Neuronal stem cell (in vitro differentiated cells): Measurements from ENCODE around the gene P2RY8.
"Not testable (repeated sequence)": the region's sequence is repeated elsewhere in the genome, so short reads cannot be mapped to it uniquely, and the experiment has no call there.

Experiments
- DNase-seq: peaks from one replicate; pipeline ENCODE4 v3.0.0-alpha.2; 2013; ENCODE audit warnings: low spot score
- H2AFZ ChIP-seq: one replicate; pipeline ENCODE4 v1.6.1; 2013; ENCODE audit warnings: mild to moderate bottlenecking, low read length, inconsistent platforms
- H2AK5ac ChIP-seq: 2 replicates; pipeline ENCODE4 v1.6.1; 2013; ENCODE audit warnings: low read depth, mild to moderate bottlenecking, inconsistent platforms, low read length, moderate library complexity, mixed read lengths
- H2BK120ac ChIP-seq: 2 replicates; pipeline ENCODE4 v1.6.1; 2013; ENCODE audit warnings: low read depth, mild to moderate bottlenecking, inconsistent platforms, low read length, moderate library complexity, mixed read lengths
- H2BK12ac ChIP-seq: one replicate; pipeline ENCODE4 v1.6.1; 2013; ENCODE audit warnings: low read length, inconsistent platforms
- H2BK15ac ChIP-seq: 2 replicates; pipeline ENCODE4 v1.6.1; 2013; ENCODE audit warnings: mild to moderate bottlenecking, low read length, inconsistent platforms, mixed read lengths
- H2BK5ac ChIP-seq: one replicate; pipeline ENCODE4 v1.6.1; 2013; ENCODE audit warnings: inconsistent platforms, mild to moderate bottlenecking, low read length, moderate library complexity
- H3K14ac ChIP-seq: one replicate; pipeline ENCODE4 v1.6.1; 2013; ENCODE audit warnings: low read length, inconsistent platforms
- H3K18ac ChIP-seq: 2 replicates; pipeline ENCODE4 v1.6.1; 2013; ENCODE audit warnings: low read length, inconsistent platforms
- H3K23ac ChIP-seq: 2 replicates; pipeline ENCODE4 v1.6.1; 2013; ENCODE audit warnings: low read depth, mild to moderate bottlenecking, mixed read lengths, low read length, inconsistent platforms; ENCODE audit not compliant: poor library complexity
- H3K27ac ChIP-seq: replicated peaks from 3 replicates; pipeline ENCODE4 v1.5.1; 2013; ENCODE audit warnings: low read length, inconsistent platforms
- H3K27me3 ChIP-seq, 3 experiments: 2 replicates each; pipeline ENCODE4 v1.6.1; 2013; ENCODE audit warnings: low read length in 3 of 3, mild to moderate bottlenecking in 2 of 3, inconsistent platforms in 1 of 3, low read depth in 1 of 3, mixed read lengths in 1 of 3, moderate library complexity in 1 of 3; ENCODE audit not compliant: control insufficient read depth in 3 of 3, insufficient read depth in 3 of 3
- H3K36me3 ChIP-seq, 2 donors: replicated peaks in 1 of 2; 2 replicates each; pipeline ENCODE4 v1.6.1; 2013; ENCODE audit warnings: low read length in 2 of 2; ENCODE audit not compliant: control insufficient read depth in 2 of 2, insufficient read depth in 2 of 2
- H3K4ac ChIP-seq: 2 replicates; pipeline ENCODE4 v1.6.1; 2013; ENCODE audit warnings: inconsistent platforms, mild to moderate bottlenecking, low read length, moderate library complexity
- H3K4me1 ChIP-seq, 2 donors: 1 replicate in 1 of 2; 2 replicates in 1 of 2; pipeline ENCODE4 v1.6.1; 2013; ENCODE audit warnings: low read length in 2 of 2, low read depth in 1 of 2; ENCODE audit not compliant: control insufficient read depth in 2 of 2, insufficient read depth in 1 of 2
- H3K4me2 ChIP-seq: one replicate; pipeline ENCODE4 v1.6.1; 2013; ENCODE audit warnings: mild to moderate bottlenecking, low read length, inconsistent platforms; ENCODE audit not compliant: insufficient read depth, poor library complexity, severe bottlenecking
- H3K4me3 ChIP-seq, 2 donors: 2 replicates each; pipeline ENCODE4 v1.5.1; 2013; ENCODE audit warnings: low read length in 2 of 2, mild to moderate bottlenecking in 2 of 2, inconsistent platforms in 1 of 2, moderate library complexity in 1 of 2
- H3K79me1 ChIP-seq: one replicate; pipeline ENCODE4 v1.6.1; 2013; ENCODE audit warnings: low read depth, mild to moderate bottlenecking, inconsistent platforms, low read length, moderate library complexity
- H3K9ac ChIP-seq: one replicate; pipeline ENCODE4 v1.6.1; 2013; ENCODE audit warnings: mild to moderate bottlenecking, low read depth, low read length, inconsistent platforms; ENCODE audit not compliant: poor library complexity
- H3K9me3 ChIP-seq, 2 donors: replicated peaks in 1 of 2; 2 replicates each; pipeline versions ENCODE3 to v1.6.1; 2013; ENCODE audit warnings: low read length in 2 of 2, mild to moderate bottlenecking in 2 of 2, inconsistent platforms in 1 of 2, low read depth in 1 of 2, mixed read lengths in 1 of 2, moderate library complexity in 1 of 2; ENCODE audit not compliant: control insufficient read depth in 2 of 2, insufficient read depth in 1 of 2
- H4K8ac ChIP-seq: one replicate; pipeline ENCODE4 v1.6.1; 2013; ENCODE audit warnings: low read depth, mild to moderate bottlenecking, inconsistent platforms, low read length, moderate library complexity
- H4K91ac ChIP-seq: one replicate; pipeline ENCODE4 v1.6.1; 2013; ENCODE audit warnings: low read length, low read depth, mild to moderate bottlenecking, inconsistent platforms; ENCODE audit not compliant: poor library complexity
- WGBS, 2 donors: extraction: QIAGEN DNeasy Blood & Tissue Kit; methylation state at CpG; one replicate each; pipeline ENCODE4 v1.1.7; 2013; ENCODE audit warnings: missing lambda C conversion rate in 2 of 2, mixed read lengths in 1 of 2; ENCODE audit not compliant: insufficient read length in 2 of 2, insufficient replicate concordance in 1 of 2; ENCODE audit errors: extremely low coverage in 2 of 2; 5-methylcytosine and 5-hydroxymethylcytosine counted together

Gene P2RY8

DNA sequence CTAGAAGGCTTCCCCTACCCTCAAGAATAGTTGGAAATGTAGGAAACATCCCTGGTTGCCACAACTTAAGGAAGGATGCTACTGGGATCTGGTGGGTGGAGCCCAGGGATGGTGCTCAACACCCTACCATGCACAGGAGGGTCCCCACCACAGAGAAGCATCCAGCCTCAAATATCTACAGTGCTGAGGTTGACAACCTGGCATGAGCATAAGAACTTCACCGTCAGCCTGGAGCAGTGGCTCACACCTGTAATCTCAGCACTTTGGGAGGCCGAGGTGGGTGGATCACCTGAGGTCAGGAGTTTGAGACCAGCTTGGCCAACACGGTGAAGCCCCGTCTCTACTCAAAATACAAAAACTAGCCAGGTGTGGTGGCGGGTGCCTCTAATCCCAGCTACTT, 60.3 kb downstream of the P2RY8 start:
- Histone ChIP-seq H2AFZ (no peak overlapping the region), H2BK12ac (no peak overlapping the region), H3K27me3 (no peaks in the 10 kb centered on the region), H3K9me3 (peaks cover 0 to 3% of the 10 kb centered on the region in 2 donors), H3K36me3 (no peaks in the 10 kb centered on the region), H2BK120ac (no peak overlapping the region), H3K4me1 (no peaks in the 10 kb centered on the region), H3K4ac (no peak overlapping the region), H3K4me2 (no peak overlapping the region), H2AK5ac (no peak overlapping the region), H4K91ac (no peak overlapping the region), H3K23ac (no peak overlapping the region), H3K79me1 (no peaks in the 10 kb centered on the region), H4K8ac (no peak overlapping the region), H3K4me3 (no peak overlapping the region), H3K18ac (no peak overlapping the region), H3K14ac (peak overlapping the region; percentile 63), H3K9ac (no peak overlapping the region), H3K27ac (no peak overlapping the region), H2BK5ac (no peak overlapping the region), H2BK15ac (no peak overlapping the region)
- no peak for DNase-seq
- WGBS, 2 donors: no CpG with 5 or more reads among the region's 5 CpGs

DNA sequence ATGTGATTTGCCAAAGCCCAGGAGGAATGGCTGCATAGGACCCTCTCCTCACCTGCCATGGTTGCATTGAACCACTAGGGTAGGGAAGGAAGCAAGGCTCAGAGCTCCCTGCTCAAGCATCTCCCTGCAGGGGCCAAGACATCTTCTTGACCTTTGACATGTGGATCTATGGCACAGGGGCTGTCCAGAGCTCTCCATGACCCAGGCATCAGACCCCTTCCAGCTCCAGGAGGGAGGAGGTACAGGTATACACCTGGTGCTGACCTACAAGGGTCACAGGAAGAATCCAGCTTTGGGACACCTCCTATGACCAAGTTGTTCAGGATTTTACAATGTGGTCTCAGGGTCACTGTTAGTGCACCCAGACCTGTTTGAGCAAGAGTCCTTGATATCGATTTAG, 61.1 kb downstream of the P2RY8 start:
- H2BK5ac ChIP-seq: no peak overlapping the region
- H3K23ac ChIP-seq: no peak overlapping the region
- no peak overlapping the region for H2AFZ ChIP-seq
- no peak overlapping the region for H3K18ac ChIP-seq
- no peaks in the 10 kb centered on the region for H3K36me3 ChIP-seq
- H3K79me1 ChIP-seq: no peaks in the 10 kb centered on the region
- no peak overlapping the region for H3K4ac ChIP-seq
- DNase-seq: no peak
- H2BK15ac ChIP-seq: no peak overlapping the region
- H3K14ac ChIP-seq: no peak overlapping the region
- H3K9me3 ChIP-seq: peaks cover 0 to 3% of the 10 kb centered on the region in 2 donors
- no peak overlapping the region for H3K9ac ChIP-seq
- peak overlapping the region in 1 of 2 donors; percentile 63 for H3K4me3 ChIP-seq
- no peak overlapping the region for H2BK12ac ChIP-seq
- no peak overlapping the region for H3K4me2 ChIP-seq
- no peak overlapping the region for H4K91ac ChIP-seq
- WGBS, 2 donors: no CpG with 5 or more reads among the region's 1 CpG
- no peaks in the 10 kb centered on the region for H3K27me3 ChIP-seq
- no peak overlapping the region for H2BK120ac ChIP-seq
- H3K4me1 ChIP-seq: no peaks in the 10 kb centered on the region
- no peak overlapping the region for H2AK5ac ChIP-seq
- H4K8ac ChIP-seq: no peak overlapping the region
- H3K27ac ChIP-seq: no peak overlapping the region

DNA sequence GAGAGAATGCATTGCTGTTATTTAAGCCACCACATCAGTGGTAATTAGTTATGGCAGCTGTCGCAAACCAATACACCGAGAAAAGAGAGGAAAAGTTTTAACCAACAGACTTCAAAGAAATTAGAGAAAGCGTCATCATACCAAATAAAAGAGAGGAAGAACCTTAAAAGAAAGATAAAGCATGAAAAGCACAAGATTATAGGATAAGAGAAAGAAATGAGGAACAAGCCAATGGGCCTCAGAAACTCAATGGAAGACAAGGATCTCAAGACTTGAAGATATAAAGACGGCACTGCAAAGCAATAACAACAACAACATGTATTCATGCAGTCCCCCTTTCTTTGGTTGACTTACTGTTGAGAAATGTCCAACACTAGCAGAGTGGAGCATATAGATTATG, 61.5 kb downstream of the P2RY8 start:
- no peak overlapping the region for H4K91ac ChIP-seq
- H3K9ac ChIP-seq: no peak overlapping the region
- H3K23ac ChIP-seq: no peak overlapping the region
- peaks cover 0 to 3% of the 10 kb centered on the region in 2 donors for H3K9me3 ChIP-seq
- H2AFZ ChIP-seq: no peak overlapping the region
- H3K79me1 ChIP-seq: no peaks in the 10 kb centered on the region
- H3K27me3 ChIP-seq: no peaks in the 10 kb centered on the region
- H3K14ac ChIP-seq: no peak overlapping the region
- no peak overlapping the region for H3K4ac ChIP-seq
- H4K8ac ChIP-seq: no peak overlapping the region
- H2BK5ac ChIP-seq: no peak overlapping the region
- no peak overlapping the region for H2BK12ac ChIP-seq
- no CpG with 5 or more reads among the region's 4 CpGs for WGBS, 2 donors
- no peak overlapping the region for H2BK15ac ChIP-seq
- H3K4me1 ChIP-seq: no peaks in the 10 kb centered on the region
- no peaks in the 10 kb centered on the region for H3K36me3 ChIP-seq
- H3K4me2 ChIP-seq: no peak overlapping the region
- H2BK120ac ChIP-seq: no peak overlapping the region
- H2AK5ac ChIP-seq: no peak overlapping the region
- DNase-seq: no peak
- no peak overlapping the region for H3K27ac ChIP-seq
- no peak overlapping the region for H3K18ac ChIP-seq
- no peak overlapping the region for H3K4me3 ChIP-seq

DNA sequence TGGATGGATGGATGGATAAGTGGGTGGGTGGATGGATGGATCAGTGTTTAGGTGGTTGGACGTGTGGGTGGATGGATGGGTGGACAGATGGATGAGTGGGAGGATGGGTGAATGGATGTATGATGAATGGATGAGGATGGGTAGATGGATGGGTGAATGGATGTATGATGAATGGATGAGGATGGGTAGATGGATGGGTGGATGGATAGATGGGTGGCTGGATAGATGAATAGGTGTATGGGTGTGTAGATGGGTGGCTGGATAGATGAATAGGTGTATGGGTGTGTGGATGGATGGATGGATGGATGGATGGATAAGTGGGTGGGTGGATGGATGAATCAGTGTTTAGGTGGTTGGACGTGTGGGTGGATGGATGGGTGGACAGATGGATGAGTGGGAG, 62.4 kb downstream of the P2RY8 start:
- H3K9me3 ChIP-seq, H3K79me1 ChIP-seq, H3K18ac ChIP-seq, H3K14ac ChIP-seq, H3K4ac ChIP-seq, H3K4me3 ChIP-seq, H2BK15ac ChIP-seq, H2BK12ac ChIP-seq, H4K91ac ChIP-seq, H3K9ac ChIP-seq, H3K4me1 ChIP-seq, H2AK5ac ChIP-seq, H3K23ac ChIP-seq, H3K27ac ChIP-seq, H2BK120ac ChIP-seq, H2AFZ ChIP-seq, H3K4me2 ChIP-seq, H2BK5ac ChIP-seq, H3K27me3 ChIP-seq, H3K36me3 ChIP-seq, DNase-seq, H4K8ac ChIP-seq: not testable (repeated sequence)
- WGBS, 2 donors: no CpG with 5 or more reads among the region's 2 CpGs
